ENCODE results near the gene ZNF277. TPM values are rescaled to one million over a fixed set of nuclear protein-coding genes. Genes with fewer than 3 reads are reported as not detected.

Gene ZNF277
- total RNA-seq, 6 donors from 2014 or later, result 20.8 to 63.1 (median 34.8) TPM

Other genes starting within 250 kb of the ZNF277 start
- 100 to 1,000 TPM in 3 of 6 donors, 10 to 100 TPM in 3; 53.6 to 166 (median 100) TPM for gene DOCK4, start 296 bp upstream of the ZNF277 start, total RNA-seq
- 10 to 100 TPM; 28.8 to 95.3 (median 49.2) TPM for gene IFRD1, start 243.8 kb downstream of the ZNF277 start, total RNA-seq